Thymus (tissue), 11 donors: Measurements from ENCODE around the gene PARG. TPM values are rescaled to one million over a fixed set of nuclear protein-coding genes. Genes with fewer than 3 reads are reported as not detected.
"Not testable (repeated sequence)": the region's sequence is repeated elsewhere in the genome, so short reads cannot be mapped to it uniquely, and the experiment has no call there.

Source experiments
- DNase-seq, 9 donors: peaks; one replicate each; pipeline ENCODE4 v3.0.0-alpha.2; 2013; ENCODE audit warnings: low spot score in 9 of 9, low read depth in 6 of 9, missing footprints in 1 of 9
- H3K27ac ChIP-seq, 2 donors: one replicate each; pipeline ENCODE4 v1.5.1; 2013; ENCODE audit warnings: control low read depth in 1 of 2, low read depth in 1 of 2, low read length in 1 of 2, mild to moderate bottlenecking in 1 of 2, moderate library complexity in 1 of 2
- H3K27me3 ChIP-seq, 2 donors: one replicate each; pipeline ENCODE4 v1.5.1; 2013; ENCODE audit warnings: low read length in 1 of 2; ENCODE audit not compliant: control insufficient read depth in 2 of 2, insufficient read depth in 1 of 2
- H3K36me3 ChIP-seq, 2 donors: one replicate each; pipeline ENCODE4 v1.5.1; 2013; ENCODE audit warnings: low read length in 1 of 2, mild to moderate bottlenecking in 1 of 2, moderate library complexity in 1 of 2; ENCODE audit not compliant: control insufficient read depth in 2 of 2, insufficient read depth in 2 of 2
- H3K4me1 ChIP-seq, 2 donors: one replicate each; pipeline ENCODE4 v1.5.1; 2013; ENCODE audit warnings: low read length in 2 of 2; ENCODE audit not compliant: control insufficient read depth in 2 of 2, insufficient read depth in 2 of 2
- H3K4me3 ChIP-seq, 2 donors: one replicate each; pipeline ENCODE4 v1.5.1; 2013; ENCODE audit warnings: low read length in 2 of 2, control low read depth in 1 of 2, mild to moderate bottlenecking in 1 of 2
- H3K9me3 ChIP-seq, 2 donors: one replicate each; pipeline ENCODE4 v1.5.1; 2013; ENCODE audit warnings: low read length in 1 of 2, mild to moderate bottlenecking in 1 of 2; ENCODE audit not compliant: control insufficient read depth in 2 of 2, insufficient read depth in 1 of 2
- WGBS: extraction: QIAGEN DNeasy Blood & Tissue Kit; methylation state at CpG from one replicate; pipeline ENCODE4 v1.1.7; 2013; 5-methylcytosine and 5-hydroxymethylcytosine counted together
- polyA plus RNA-seq: library from polyadenylated mRNA; stranded (reverse); fragments of 200-250 nt; gene quantifications from one replicate; pipeline ENCODE4 v1.2.3, GENCODE V29; 2013
- total RNA-seq: library from RNA; stranded (reverse); fragments of 120-200 nt; gene quantifications from one replicate; pipeline ENCODE4 v1.2.4, GENCODE V29; 2013
- donor health status: healthy.

PARG gene
- total and polyA plus RNA-seq, 2 donors, result 10.9 to 30.4 TPM

DNA sequence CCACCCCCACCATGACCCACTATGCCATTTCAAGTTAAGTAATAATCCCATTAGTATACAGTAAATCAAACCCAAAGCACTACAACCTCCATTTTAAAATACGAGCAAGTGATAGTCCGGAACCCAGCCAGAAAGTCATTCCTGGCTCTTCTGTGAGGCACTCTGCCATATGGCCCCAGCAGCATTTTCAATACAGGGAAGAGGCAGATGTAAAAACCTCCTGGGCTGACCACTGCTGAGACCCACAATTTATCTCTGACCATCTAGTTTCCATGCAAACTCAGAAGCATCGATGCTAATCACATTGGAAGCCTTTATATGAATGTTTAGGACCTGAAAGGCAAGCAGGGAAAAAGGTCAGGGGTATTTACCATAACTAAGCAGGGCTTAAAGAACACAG is 69.1 kb downstream of the PARG start:
- H3K4me3 ChIP-seq, H3K9me3 ChIP-seq, H3K36me3 ChIP-seq, H3K27me3 ChIP-seq, H3K4me1 ChIP-seq, DNase-seq, H3K27ac ChIP-seq: not testable (repeated sequence)
- no CpG with 5 or more reads among the region's 3 CpGs for WGBS

DNA sequence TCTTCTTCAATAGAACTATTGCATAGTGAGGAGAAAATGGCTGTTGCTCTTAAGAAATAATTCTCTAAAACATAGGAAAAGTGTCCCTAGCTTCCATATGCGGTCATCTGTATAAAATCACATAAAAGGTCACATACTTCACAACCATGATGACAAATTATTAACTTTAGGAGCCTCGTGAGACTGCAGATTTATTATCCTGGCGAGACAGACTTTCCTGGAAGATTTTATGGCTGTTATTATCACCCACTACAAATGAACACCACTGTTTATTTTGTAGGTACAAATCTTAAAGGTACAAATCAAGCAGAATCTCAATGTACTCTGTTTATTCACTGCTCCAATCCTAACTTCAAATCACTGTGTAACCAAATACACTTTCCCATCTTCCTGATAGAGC is 70.4 kb downstream of the PARG start:
- not testable (repeated sequence) for H3K27ac ChIP-seq, H3K4me1 ChIP-seq, H3K36me3 ChIP-seq, DNase-seq, H3K9me3 ChIP-seq, H3K27me3 ChIP-seq, H3K4me3 ChIP-seq
- WGBS, result no CpG with 5 or more reads among the region's 3 CpGs

DNA sequence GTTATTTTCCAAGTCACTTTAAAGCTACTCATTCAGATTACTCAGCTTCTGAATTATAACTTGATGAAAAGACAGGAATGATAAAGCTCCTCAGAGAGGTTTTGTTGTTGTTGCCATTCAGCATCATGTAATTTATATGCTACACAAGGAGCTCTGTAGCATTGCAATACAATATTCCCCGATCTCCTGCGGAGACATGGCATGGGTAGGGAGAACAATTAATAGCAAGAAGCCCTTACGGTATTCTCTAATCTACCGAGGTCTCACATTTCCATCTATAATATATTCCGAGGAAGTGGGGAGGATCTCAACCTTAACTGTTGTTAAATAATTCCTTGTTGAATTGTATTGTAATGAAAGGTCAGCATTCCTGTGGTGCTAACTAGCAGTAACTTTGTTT is 81.9 kb downstream of the PARG start:
- not testable (repeated sequence) for H3K9me3 ChIP-seq, H3K4me3 ChIP-seq, H3K27ac ChIP-seq, H3K27me3 ChIP-seq, H3K4me1 ChIP-seq, DNase-seq, H3K36me3 ChIP-seq
- 98% methylated on average over 5 of the region's 5 CpGs for WGBS

DNA sequence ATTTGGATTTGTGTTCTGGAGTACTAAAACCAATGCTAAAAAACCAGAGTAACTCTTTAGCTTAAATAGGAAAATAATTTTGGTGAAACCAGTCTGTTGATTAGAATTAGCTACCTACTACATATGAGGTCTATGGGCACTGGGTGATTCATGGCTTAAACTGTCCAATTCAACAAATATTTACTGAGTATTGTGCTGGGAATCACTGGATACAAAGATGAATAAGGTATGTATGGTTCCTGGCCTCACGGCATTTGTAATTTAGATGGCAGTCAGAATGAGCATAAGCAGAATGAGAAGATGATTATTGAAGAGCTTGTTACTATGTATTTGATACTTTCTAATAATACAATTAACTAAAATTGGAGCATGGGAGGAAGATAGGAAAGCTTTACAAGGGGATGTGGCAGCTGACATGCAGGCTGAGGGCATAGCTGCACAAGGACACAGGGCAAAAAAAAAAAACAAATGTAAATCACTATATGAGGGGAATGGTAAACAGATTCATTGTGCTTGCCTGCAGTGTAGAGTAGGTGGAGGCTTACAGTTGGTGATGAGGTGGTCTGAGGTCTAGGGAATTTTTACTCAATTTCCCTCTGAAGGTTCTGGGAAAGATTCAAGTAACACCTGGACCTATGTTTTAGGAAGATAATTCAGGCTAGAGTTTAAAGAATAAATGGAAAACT is 83.0 kb downstream of the PARG start:
- WGBS, result 100% methylated on average over 1 of the region's 1 CpG
- H3K4me1 ChIP-seq, DNase-seq, H3K27me3 ChIP-seq, H3K27ac ChIP-seq, H3K9me3 ChIP-seq, H3K4me3 ChIP-seq, H3K36me3 ChIP-seq: not testable (repeated sequence)

DNA sequence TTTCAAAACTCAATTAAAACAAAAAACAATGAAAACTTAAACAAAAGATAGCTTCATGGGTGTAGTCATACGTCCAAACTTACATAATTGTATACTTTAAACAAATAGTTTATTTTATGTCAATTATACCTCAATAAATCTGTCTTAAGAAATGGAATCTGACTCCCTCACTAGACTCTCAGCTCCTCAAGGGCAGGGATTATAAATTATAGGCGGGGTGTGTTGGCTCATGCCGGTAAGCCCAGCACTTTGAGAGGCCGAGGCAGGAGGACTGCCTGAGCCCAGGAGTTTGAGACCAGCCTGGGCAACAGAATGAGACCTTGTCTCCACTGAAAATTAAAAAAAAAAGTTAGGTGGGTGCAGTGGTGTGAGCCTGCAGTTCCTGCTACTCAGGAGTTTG is 92.3 kb downstream of the PARG start:
- not testable (repeated sequence) for H3K9me3 ChIP-seq, DNase-seq, H3K36me3 ChIP-seq, H3K4me1 ChIP-seq, H3K27me3 ChIP-seq, H3K4me3 ChIP-seq, H3K27ac ChIP-seq
- WGBS, result 97% methylated on average over 4 of the region's 4 CpGs

DNA sequence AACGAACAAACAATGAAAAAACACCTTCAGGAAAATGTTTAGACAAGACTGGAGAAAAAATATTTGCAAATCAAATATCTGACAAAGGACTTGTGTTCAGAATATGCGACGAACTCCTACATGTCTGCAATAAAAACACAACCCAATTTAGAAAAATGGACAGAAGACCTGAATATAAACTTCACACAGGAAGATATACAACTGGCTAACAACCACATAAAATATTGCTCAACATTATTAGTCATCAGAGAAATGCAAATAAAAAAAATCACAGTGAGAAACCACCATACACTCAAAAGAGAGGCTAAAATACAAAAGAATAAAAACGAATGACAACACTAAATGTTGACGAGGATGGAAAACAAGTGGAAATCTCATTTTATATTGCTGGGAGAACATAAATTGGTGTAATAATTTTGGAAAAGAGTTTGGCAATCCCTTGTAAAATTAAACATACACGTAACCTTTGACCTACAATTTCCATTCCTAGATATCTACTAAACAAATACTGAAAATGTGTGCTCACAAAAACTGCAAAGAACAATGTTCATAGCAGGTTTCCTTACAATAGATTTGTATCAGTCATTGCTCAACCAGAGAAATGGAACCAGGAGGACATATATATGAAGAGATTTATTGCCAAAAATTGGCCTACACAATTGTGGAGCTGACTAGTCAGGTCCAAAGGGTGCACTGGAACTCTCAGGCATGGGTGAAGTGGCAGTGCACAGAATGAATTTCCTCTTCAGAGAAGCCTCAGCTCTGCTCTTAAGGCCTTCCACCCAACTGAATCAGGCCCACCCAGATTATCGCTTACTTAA is 96.8 kb downstream of the PARG start:
- DNase-seq, result no peak
- Histone ChIP-seq H3K4me3 (no peak overlapping the region), H3K27ac (no peak overlapping the region), H3K9me3 (no peaks in the 10 kb centered on the region), H3K27me3 (no peaks in the 10 kb centered on the region), H3K4me1 (no peaks in the 10 kb centered on the region), H3K36me3 (peaks cover 4 to 9% of the 10 kb centered on the region in 2 donors)
- 98% methylated on average over 7 of the region's 7 CpGs for WGBS

DNA sequence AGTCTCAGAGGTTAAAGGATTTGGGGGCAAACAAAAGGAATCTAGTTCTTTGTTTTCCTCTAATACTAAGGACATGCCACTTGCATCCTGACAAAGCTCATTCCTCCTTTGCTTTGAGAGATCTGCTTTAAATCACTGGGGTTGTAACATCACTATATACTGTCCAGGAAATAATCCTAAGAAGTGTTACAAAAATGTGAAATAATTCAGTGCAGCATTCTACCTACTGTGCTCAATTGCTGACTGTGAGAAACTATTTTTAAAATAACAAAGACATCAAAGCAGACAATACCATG is 99.5 kb downstream of the PARG start:
- not testable (repeated sequence) for H3K9me3 ChIP-seq, DNase-seq, H3K4me1 ChIP-seq, H3K4me3 ChIP-seq, H3K36me3 ChIP-seq, H3K27me3 ChIP-seq, H3K27ac ChIP-seq

DNA sequence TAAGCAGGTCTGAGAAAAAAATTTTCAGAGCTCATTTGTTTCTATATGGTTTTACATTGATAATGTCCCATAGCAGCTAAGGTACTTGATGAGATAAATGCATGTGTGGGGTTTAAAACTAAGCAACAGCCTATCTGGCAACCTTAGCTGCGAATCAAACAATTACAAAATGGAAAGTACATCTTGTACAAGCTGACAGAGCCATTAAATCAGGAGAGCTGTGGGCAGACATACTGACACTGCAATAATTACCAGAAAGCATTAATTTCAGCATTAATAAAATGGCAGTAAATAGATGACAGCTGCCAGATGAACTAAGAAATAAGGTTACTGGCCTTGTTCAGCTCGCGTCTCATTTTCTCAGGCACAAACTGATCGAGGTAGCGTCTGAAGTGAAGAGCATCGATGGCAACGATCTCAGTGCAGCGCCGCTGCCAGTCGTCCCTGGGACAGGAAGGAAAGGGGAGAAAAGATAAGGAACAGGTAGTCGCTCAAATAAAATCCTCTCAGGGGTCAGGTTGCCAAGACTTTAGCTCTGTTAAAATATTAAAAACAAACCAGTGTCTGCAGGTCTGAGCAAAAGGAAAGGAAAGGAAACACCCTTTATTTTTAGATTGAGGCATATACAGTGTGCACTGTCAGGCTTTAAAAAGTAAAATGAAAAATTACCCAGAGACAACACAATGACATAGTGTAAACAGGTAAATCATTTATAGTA is 100.1 kb downstream of the PARG start:
- Histone ChIP-seq H3K4me1 (no peaks in the 10 kb centered on the region), H3K4me3 (no peak overlapping the region), H3K27ac (no peak overlapping the region), H3K9me3 (no peaks in the 10 kb centered on the region), H3K36me3 (peaks cover 4 to 9% of the 10 kb centered on the region in 2 donors), H3K27me3 (no peaks in the 10 kb centered on the region)
- WGBS, result 96% methylated on average over 11 of the region's 11 CpGs
- DNase-seq, result no peak

DNA sequence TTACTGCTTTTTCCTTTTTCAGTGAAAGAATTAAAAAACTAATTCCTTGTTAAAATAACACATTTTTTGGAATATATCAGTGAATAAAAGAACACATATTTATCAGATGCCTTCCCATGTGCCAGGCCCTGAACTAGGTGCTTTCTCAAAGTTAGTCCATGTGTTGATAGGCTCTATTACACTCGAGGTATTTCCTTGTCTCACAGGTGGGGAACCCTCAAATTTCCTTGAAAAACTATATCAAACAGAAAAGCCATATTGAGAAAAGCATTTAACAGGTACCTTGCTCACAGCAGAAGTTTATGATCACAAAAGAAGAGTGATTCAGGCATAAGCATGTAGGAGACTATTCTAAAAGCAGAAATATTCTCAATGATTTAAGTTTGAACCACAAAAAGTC is 104.1 kb downstream of the PARG start:
- Histone ChIP-seq H3K9me3 (no peaks in the 10 kb centered on the region), H3K27me3 (no peaks in the 10 kb centered on the region), H3K27ac (no peak overlapping the region), H3K36me3 (peaks cover 4% of the 10 kb centered on the region in 2 donors), H3K4me1 (no peaks in the 10 kb centered on the region), H3K4me3 (no peak overlapping the region)
- 88% methylated on average over 1 of the region's 1 CpG for WGBS
- DNase-seq, result no peak
